K562 (cell line): ENCODE data around the gene MRGPRE. TPM values are rescaled to one million over a fixed set of nuclear protein-coding genes. Genes with fewer than 3 reads are reported as not detected.
A peak's percentile ranks its signal among the peaks of the same experiment; 100 is the strongest.

Experiments used
- ATAC-seq: fragments of 200-7000 bp; cut with Tn5 transposase; 3 replicates; pipeline ENCODE4 v1.9.1; 2020; ENCODE audit warnings: moderate library complexity
- BruUV-seq: library from RNA; stranded (reverse); fragments of 400-500 nt; replicated peaks from 2 replicates; lab custom pipeline; 2021; lab: Mats Ljungman, UMichigan
- CTCF ChIA-PET: fragments of 300-600 bp; formaldehyde crosslinking; extraction: SDS; loops from one replicate; lab custom pipeline; 2021; ENCODE audit warnings: low intra/inter-chr PET ratio; lab: Yijun Ruan, JAX
- POLR2A ChIA-PET: fragments of 300-600, 350-650 bp; sonication (Branson Sonifier 250); formaldehyde crosslinking; extraction: SDS; loops from one replicate; lab custom pipeline; 2021; ENCODE audit warnings: antibody characterized with exemption, inconsistent platforms; lab: Yijun Ruan, JAX
- DNase-seq, 4 experiments: peaks; one replicate each; pipeline versions ENCODE4 v3.0.0 to v3.0.0-alpha.2; 2011 to 2018; ENCODE audit warnings: low spot score in 3 of 4, mixed read lengths in 3 of 4; ENCODE audit errors: extremely low read depth in 1 of 4
- FAIRE-seq: peaks from 2 replicates; lab custom pipeline; 2011; peaks lifted over from hg19 to GRCh38; lab: Jason Lieb, UNC
- H2AFZ ChIP-seq: 2 replicates; pipeline ENCODE4 v1.6.0; 2011; ENCODE audit warnings: low read depth, low read length, control low read depth, inconsistent platforms
- H3K27ac ChIP-seq: fragments of 200-600 bp; 3 replicates; pipeline ENCODE4 v1.8.0; 2011; ENCODE audit warnings: low read depth, mild to moderate bottlenecking, control low read depth, inconsistent platforms, low read length, moderate library complexity, mixed read lengths; ENCODE audit errors: extremely low read depth
- H3K27me3 ChIP-seq, 2 experiments: fragments of 300-600 bp in 1 of 2; 2 replicates in 1 of 2; 3 replicates in 1 of 2; pipeline versions ENCODE4 v1.6.0 to v1.8.0; 2011; ENCODE audit warnings: inconsistent platforms in 2 of 2, low read length in 2 of 2, mild to moderate bottlenecking in 1 of 2, mixed read lengths in 1 of 2, moderate library complexity in 1 of 2; ENCODE audit not compliant: control insufficient read depth in 2 of 2, insufficient read depth in 2 of 2
- H3K36me3 ChIP-seq: fragments of 300-600 bp; 3 replicates; pipeline ENCODE4 v1.8.0; 2011; ENCODE audit warnings: mild to moderate bottlenecking, low read length, inconsistent platforms; ENCODE audit not compliant: control insufficient read depth, insufficient read depth
- H3K4me1 ChIP-seq, 2 experiments: fragments of 200-600 bp in 1 of 2; replicated peaks in 1 of 2; 2 replicates in 1 of 2; 3 replicates in 1 of 2; pipeline versions ENCODE4 v1.5.1 to v1.8.0; 2011; ENCODE audit warnings: inconsistent platforms in 2 of 2, low read length in 2 of 2, mild to moderate bottlenecking in 1 of 2, mixed read lengths in 1 of 2, moderate library complexity in 1 of 2; ENCODE audit not compliant: control insufficient read depth in 2 of 2, insufficient read depth in 2 of 2
- H3K4me2 ChIP-seq: 2 replicates; pipeline ENCODE4 v1.6.1; 2011; ENCODE audit warnings: low read length, control low read depth, inconsistent platforms, mixed read lengths; ENCODE audit not compliant: insufficient read depth
- H3K4me3 ChIP-seq: fragments of 200-600 bp; sonication (generic), shearing (Covaris generic); 2 replicates; pipeline ENCODE4 v1.5.1; 2016; ENCODE audit warnings: control low read depth, inconsistent platforms
- H3K79me2 ChIP-seq: fragments of 200-600 bp; 3 replicates; pipeline ENCODE4 v1.8.0; 2011; ENCODE audit warnings: low read length, inconsistent platforms; ENCODE audit not compliant: control insufficient read depth, insufficient read depth
- H3K9ac ChIP-seq, 2 experiments: 2 replicates each; pipeline versions ENCODE4 v1.6.0 to v1.6.1; 2011; ENCODE audit warnings: low read depth in 2 of 2, low read length in 2 of 2, control low read depth in 1 of 2, inconsistent platforms in 1 of 2, mild to moderate bottlenecking in 1 of 2, mixed read lengths in 1 of 2; ENCODE audit not compliant: insufficient read depth in 1 of 2
- H3K9me1 ChIP-seq: one replicate; pipeline ENCODE4 v1.6.0; 2011; ENCODE audit warnings: inconsistent platforms, mild to moderate bottlenecking, low read length, moderate library complexity; ENCODE audit not compliant: control insufficient read depth, insufficient read depth
- H3K9me3 ChIP-seq: replicated peaks from 2 replicates; pipeline ENCODE4 v1.5.1; 2011; ENCODE audit warnings: low read depth, low read length, inconsistent platforms; ENCODE audit not compliant: control insufficient read depth, insufficient read depth
- H4K20me1 ChIP-seq: replicated peaks from 2 replicates; pipeline ENCODE4 v1.6.1; 2011; ENCODE audit warnings: low read length, inconsistent platforms, mixed read lengths; ENCODE audit not compliant: control insufficient read depth, insufficient read depth
- ASH1L ChIP-seq: fragments of 450-650 bp; IDR thresholded peaks from 2 replicates; pipeline ENCODE4 v1.6.1; 2018; ENCODE audit warnings: borderline replicate concordance, mild to moderate bottlenecking, low read depth; ENCODE audit not compliant: partially characterized antibody
- CTBP1 ChIP-seq: fragments of 450-650 bp; IDR thresholded peaks from 2 replicates; pipeline ENCODE4 v1.6.1; 2016; ENCODE audit warnings: borderline replicate concordance
- ETV6 ChIP-seq, 3 experiments: fragments of 150-350 bp in 1 of 3; sonication (generic) in 1 of 3; formaldehyde crosslinking in 1 of 3; IDR thresholded peaks; 2 replicates each; pipeline versions ENCODE4 v1.6.1 to v1.8.0; 2014 to 2022; ENCODE audit warnings: borderline replicate concordance in 2 of 3, low read depth in 2 of 3, antibody characterized with exemption in 1 of 3, low read length in 1 of 3, mild to moderate bottlenecking in 1 of 3, missing genetic modification reagents in 1 of 3
- MYBL2 ChIP-seq, 2 experiments: fragments of 450-650 bp in 1 of 2; sonication (generic) in 1 of 2; formaldehyde crosslinking in 1 of 2; IDR thresholded peaks; 2 replicates each; pipeline versions ENCODE4 v1.6.1 to v1.8.1; 2017 to 2022; ENCODE audit warnings: borderline replicate concordance in 1 of 2, inconsistent platforms in 1 of 2, low read depth in 1 of 2, mild to moderate bottlenecking in 1 of 2, missing genetic modification reagents in 1 of 2, moderate library complexity in 1 of 2
- PHF20 ChIP-seq: fragments of 450-650 bp; IDR thresholded peaks from 2 replicates; pipeline ENCODE4 v1.6.1; 2018; ENCODE audit not compliant: partially characterized antibody
- POLR3A ChIP-seq: IDR thresholded peaks from 2 replicates; pipeline ENCODE4 v1.6.1; 2011; ENCODE audit warnings: borderline replicate concordance, mild to moderate bottlenecking, moderate library complexity; ENCODE audit not compliant: insufficient read length, insufficient read depth; ENCODE audit errors: extremely low read depth
- POU5F1 ChIP-seq: fragments of 150-350 bp; IDR thresholded peaks from 2 replicates; pipeline ENCODE4 v1.6.1; 2014; ENCODE audit warnings: borderline replicate concordance, low read length, low read depth, mild to moderate bottlenecking; ENCODE audit not compliant: partially characterized antibody
- TAF9B ChIP-seq: fragments of 450-650 bp; IDR thresholded peaks from 2 replicates; pipeline ENCODE4 v1.6.1; 2018; ENCODE audit warnings: mild to moderate bottlenecking; ENCODE audit not compliant: partially characterized antibody
- TCF3 ChIP-seq: sonication (generic); formaldehyde crosslinking; IDR thresholded peaks from 2 replicates; pipeline ENCODE4 v1.4.0; 2020; ENCODE audit warnings: mild to moderate bottlenecking, missing genetic modification reagents
- ZNF133 ChIP-seq: fragments of 250-450 bp; sonication (Bioruptor Pico); IDR thresholded peaks from 2 replicates; pipeline ENCODE4 v1.4.0; 2020; ENCODE audit warnings: mild to moderate bottlenecking
- ZNF184 ChIP-seq: sonication (generic); formaldehyde crosslinking; IDR thresholded peaks from 2 replicates; pipeline ENCODE4 v1.5.0; 2020; ENCODE audit warnings: missing genetic modification reagents
- ZNF263 ChIP-seq: sonication (generic); formaldehyde crosslinking; IDR thresholded peaks from 2 replicates; pipeline ENCODE4 v1.8.0; 2022; ENCODE audit warnings: mild to moderate bottlenecking, missing genetic modification reagents, borderline replicate concordance
- ZNF695 ChIP-seq: fragments of 450-650 bp; formaldehyde crosslinking; IDR thresholded peaks from 2 replicates; pipeline ENCODE4 v1.4.0; 2020; ENCODE audit warnings: mild to moderate bottlenecking, moderate library complexity
- ZNF764 ChIP-seq: fragments of 250-450 bp; sonication (Bioruptor Pico); IDR thresholded peaks from 2 replicates; pipeline ENCODE4 v1.4.0; 2020; ENCODE audit warnings: low read depth, mild to moderate bottlenecking, moderate library complexity
- ZZZ3 ChIP-seq: fragments of 450-650 bp; IDR thresholded peaks from 2 replicates; pipeline ENCODE4 v1.6.1; 2016; ENCODE audit warnings: antibody characterized with exemption, mild to moderate bottlenecking, moderate library complexity
- WGBS: fragments of 100-300 bp; shearing (Covaris generic); methylation state at CpG from one replicate; pipeline ENCODE4 v1.1.6; 2016; ENCODE audit warnings: low coverage, mixed read lengths; ENCODE audit not compliant: insufficient coverage; ENCODE audit errors: missing lambda C conversion rate; 5-methylcytosine and 5-hydroxymethylcytosine counted together
- in situ Hi-C: fragments of 300-500 bp; cut with MboI; formaldehyde crosslinking; loops from 4 replicates; pipeline ENCODE4 v1.15.0; 2018; ENCODE audit warnings: inconsistent platforms, mixed read lengths
- intact Hi-C: fragments of 100-400 bp; cut with micrococcal nuclease; formaldehyde crosslinking; loops from 2 replicates; pipeline ENCODE4 v1.14.2; 2022
- polyA plus RNA-seq, 8 experiments: library from polyadenylated mRNA; depleted of rRNA in 4 of 8; stranded (reverse) in 5 of 8; unstranded in 3 of 8; fragments of >200 nt; fragmentation: Nextera tagmentation in 2 of 8; fragmentation: Illumina TruSeq in 1 of 8; extraction: Ambion mirVana in 2 of 8; extraction: Trizol in 1 of 8; gene quantifications; 2 replicates each; pipeline versions ENCODE4 v1.2.1 to v1.2.3, GENCODE V29; 2011 to 2014; ENCODE audit warnings: inconsistent platforms in 1 of 8, missing spikeins in 1 of 8
- total RNA-seq, 7 experiments: library from RNA; depleted of rRNA in 6 of 7; stranded (reverse); fragments of >200 nt in 6 of 7; fragmentation: Illumina TruSeq in 2 of 7; extraction: Trizol in 2 of 7; gene quantifications; 2 replicates each; pipeline versions ENCODE4 v1.2.1 to v1.2.3, GENCODE V29; 2011 to 2021; ENCODE audit warnings: low replicate concordance in 1 of 7
- TF ChIP-seq, protein P1 (sequence below): sonication (generic); formaldehyde crosslinking; IDR thresholded peaks from 2 replicates; pipeline ENCODE4 v1.9.0; 2022; ENCODE audit warnings: mild to moderate bottlenecking, missing genetic modification reagents
- TF ChIP-seq, protein P2 (sequence below): fragments of 450-650 bp; IDR thresholded peaks from 2 replicates; pipeline ENCODE4 v1.6.1; 2016; ENCODE audit warnings: borderline replicate concordance

MRGPRE gene
- total and polyA plus RNA-seq, 9 of the 15 experiments (the other 6 are each of a cell fraction or from before 2014, with no cell fraction given) = not detected

DNA sequence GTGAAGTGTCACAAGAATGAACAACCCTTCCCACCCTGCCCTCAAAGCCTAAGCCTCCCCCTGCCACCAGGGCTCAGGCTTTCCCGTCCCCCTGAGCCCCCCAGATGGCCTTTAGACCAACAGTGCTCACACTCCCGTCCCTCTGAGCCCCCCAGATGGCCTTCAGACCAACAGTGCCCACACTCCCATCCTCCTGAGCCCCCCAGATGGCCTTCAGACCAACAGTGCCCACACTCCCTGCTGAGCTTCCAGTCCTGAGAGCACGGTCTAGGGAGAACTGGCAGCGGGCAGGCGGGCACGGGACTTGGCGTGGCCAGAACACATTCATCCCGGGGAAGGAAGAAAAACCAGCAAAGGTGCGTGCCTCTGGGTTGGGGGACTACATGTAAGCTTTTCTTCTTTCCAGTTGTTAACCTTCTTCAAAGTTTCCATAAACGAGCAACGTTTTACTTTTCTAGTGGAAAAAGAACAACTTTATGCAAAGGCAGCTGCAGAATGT, 16.1 kb downstream of the MRGPRE start (continued):
- TF ChIP-seq POU5F1 (no peak), ZNF133 (no peak), ZNF263 (CRISPR knock-in tag) (no peak), ZNF184 (CRISPR knock-in tag) (no peak), ZNF695 (CRISPR knock-in tag) (no peak), MYBL2 (IDR thresholded peaks at IDR 0.05; ENCODE audit: low read depth) (no peak), MYBL2 (CRISPR knock-in tag; IDR thresholded peaks at IDR 0.05; ENCODE audit: borderline replicate concordance) (no peak), TAF9B (no peak)

- POLR2A ChIA-PET = interaction anchor here (0.6 to 1.6 kb wide), 4 partner anchors 17 to 192 kb away, joined by 3 to 7 read pairs (median 3); no protein-coding TSS in a partner anchor
- CTCF ChIA-PET = interaction anchor here (0.6 kb wide), 1 partner anchor 104 kb away, joined by 3 read pairs; no protein-coding TSS in a partner anchor
- Histone ChIP-seq H3K9me1 (no peaks in the 10 kb centered on the region), H3K4me2 (no peak overlapping the region), H3K9ac (0 out of 4 replicates have a peak overlapping the region, but pooled peaks of 1 of the 2 experiments have one; percentile 48), H3K9me3 (no peaks in the 10 kb centered on the region), H3K27ac (no peak overlapping the region), H3K36me3 (no peaks in the 10 kb centered on the region)
- no peak for FAIRE-seq
- TF ChIP-seq ZZZ3 (no peak), ZNF764 (CRISPR knock-in tag) (no peak), CTBP1 (no peak), ASH1L (no peak), PHF20 (no peak), TCF3 (no peak), POLR3A (no peak), ETV6 (IDR thresholded peaks at IDR 0.05; ENCODE audit: borderline replicate concordance in 1 of 2, low read depth in 2 of 2, low read length in 1 of 2) (no peak), ETV6 (CRISPR knock-in tag; IDR thresholded peaks at IDR 0.05; ENCODE audit: borderline replicate concordance) (no peak)
- TF ChIP-seq, protein P1, sequence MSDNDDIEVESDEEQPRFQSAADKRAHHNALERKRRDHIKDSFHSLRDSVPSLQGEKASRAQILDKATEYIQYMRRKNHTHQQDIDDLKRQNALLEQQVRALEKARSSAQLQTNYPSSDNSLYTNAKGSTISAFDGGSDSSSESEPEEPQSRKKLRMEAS (CRISPR knock-in tag) = no peak
- TF ChIP-seq, protein P2, sequence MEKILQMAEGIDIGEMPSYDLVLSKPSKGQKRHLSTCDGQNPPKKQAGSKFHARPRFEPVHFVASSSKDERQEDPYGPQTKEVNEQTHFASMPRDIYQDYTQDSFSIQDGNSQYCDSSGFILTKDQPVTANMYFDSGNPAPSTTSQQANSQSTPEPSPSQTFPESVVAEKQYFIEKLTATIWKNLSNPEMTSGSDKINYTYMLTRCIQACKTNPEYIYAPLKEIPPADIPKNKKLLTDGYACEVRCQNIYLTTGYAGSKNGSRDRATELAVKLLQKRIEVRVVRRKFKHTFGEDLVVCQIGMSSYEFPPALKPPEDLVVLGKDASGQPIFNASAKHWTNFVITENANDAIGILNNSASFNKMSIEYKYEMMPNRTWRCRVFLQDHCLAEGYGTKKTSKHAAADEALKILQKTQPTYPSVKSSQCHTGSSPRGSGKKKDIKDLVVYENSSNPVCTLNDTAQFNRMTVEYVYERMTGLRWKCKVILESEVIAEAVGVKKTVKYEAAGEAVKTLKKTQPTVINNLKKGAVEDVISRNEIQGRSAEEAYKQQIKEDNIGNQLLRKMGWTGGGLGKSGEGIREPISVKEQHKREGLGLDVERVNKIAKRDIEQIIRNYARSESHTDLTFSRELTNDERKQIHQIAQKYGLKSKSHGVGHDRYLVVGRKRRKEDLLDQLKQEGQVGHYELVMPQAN = no peak
- TF ChIP-seq, all 486 proteins: peak for 0
- no TSS peak for BruUV-seq
- ATAC-seq = no peak
- in situ Hi-C loops = no loop called here
- 16% methylated on average over 15 of the region's 17 CpGs for WGBS
- Histone ChIP-seq H2AFZ (no peak overlapping the region), H3K4me1 (peaks cover 4 to 51% of the 10 kb centered on the region in 2 experiments; a peak in 3 of 5 replicates), H4K20me1 (no peaks in the 10 kb centered on the region), H3K79me2 (no peaks in the 10 kb centered on the region), H3K27me3 (peaks cover 0 to 7% of the 10 kb centered on the region in 2 experiments; a peak in 1 of 5 replicates), H3K4me3 (no peak overlapping the region)
- intact Hi-C loops = loop anchor here (2.0 to 5.0 kb wide), 2 partner anchors 47 to 192 kb away; no protein-coding TSS in a partner anchor
- DNase-seq = no peak
These were observed 16.7 kb downstream of the MRGPRE start for GRCh38 chr11:3215346-3216026.
